HCT116 (cell line): ENCODE measurements around the gene STXBP5. TPM values are rescaled to one million over a fixed set of nuclear protein-coding genes. Genes with fewer than 3 reads are reported as not detected.

Source experiments
- ATAC-seq: fragments of 200-7000 bp; cut with Tn5 transposase; 2 replicates; pipeline ENCODE4 v1.9.1; 2020; ENCODE audit warnings: mild to moderate bottlenecking, moderate library complexity
- BruUV-seq: library from RNA; stranded (reverse); fragments of 400-500 nt; replicated peaks from 2 replicates; lab custom pipeline; 2021; lab: Mats Ljungman, UMichigan
- CTCF ChIA-PET: fragments of 300-600 bp; sonication (Branson Sonifier 250); formaldehyde crosslinking; loops from one replicate; lab custom pipeline; 2021; ENCODE audit warnings: antibody characterized with exemption; lab: Charles Lee
- POLR2A ChIA-PET: fragments of 300-600, 350-600 bp; sonication (Branson Sonifier 250); formaldehyde crosslinking; loops from one replicate; lab custom pipeline; 2021; ENCODE audit warnings: antibody characterized with exemption; lab: Charles Lee
- RAD21 ChIA-PET, 2 experiments: fragments of 300-600 bp; sonication (Branson Sonifier 250); formaldehyde crosslinking; loops; one replicate each; lab custom pipeline; 2023; ENCODE audit warnings: low total read pairs in 2 of 2; ENCODE audit not compliant: uncharacterized antibody in 2 of 2, unreplicated experiment in 2 of 2, low non-redundant PET in 1 of 2; lab: Charles Lee
- DNase-seq: peaks from one replicate; pipeline ENCODE4 v3.0.0-alpha.2; 2010; ENCODE audit warnings: low read depth, low spot score
- H2AFZ ChIP-seq: fragments of 200-600 bp; shearing (Covaris generic), sonication (generic); 2 replicates; pipeline ENCODE4 v1.6.1; 2017; ENCODE audit warnings: low read depth, mixed run types, mixed read lengths, antibody characterized with exemption, low read length; ENCODE audit not compliant: poor library complexity, severe bottlenecking
- H3K27ac ChIP-seq: 2 replicates; pipeline ENCODE4 v1.5.1; 2012; ENCODE audit warnings: low read depth, low read length
- H3K27me3 ChIP-seq: fragments of 200-600 bp; sonication (generic); 2 replicates; pipeline ENCODE4 v1.6.1; 2016; ENCODE audit warnings: mixed run types, low read length, mixed read lengths; ENCODE audit not compliant: insufficient read depth
- H3K36me3 ChIP-seq, 2 experiments: fragments of 200-500 bp in 1 of 2; fragments of 200-600 bp in 1 of 2; sonication (Bioruptor generic) in 1 of 2; sonication (generic) in 1 of 2; 2 replicates each; pipeline versions ENCODE4 v1.5.1 to v1.6.1; 2014 to 2016; ENCODE audit warnings: low read length in 2 of 2, inconsistent platforms in 1 of 2, mixed read lengths in 1 of 2, mixed run types in 1 of 2; ENCODE audit not compliant: insufficient read depth in 2 of 2, control insufficient read depth in 1 of 2
- H3K4me1 ChIP-seq, 2 experiments: fragments of 200-600 bp in 1 of 2; sonication (generic) in 1 of 2; 2 replicates each; pipeline versions ENCODE4 v1.5.1 to v1.6.1; 2012 to 2017; ENCODE audit warnings: low read length in 2 of 2, inconsistent platforms in 1 of 2, mild to moderate bottlenecking in 1 of 2, mixed read lengths in 1 of 2, mixed run types in 1 of 2, moderate library complexity in 1 of 2; ENCODE audit not compliant: insufficient read depth in 2 of 2, control insufficient read depth in 1 of 2
- H3K4me2 ChIP-seq: fragments of 200-600 bp; sonication (generic); 2 replicates; pipeline ENCODE4 v1.6.1; 2017; ENCODE audit warnings: mixed run types, low read length, mixed read lengths
- H3K4me3 ChIP-seq, 2 experiments: fragments of 200-600 bp in 1 of 2; sonication (generic) in 1 of 2; replicated peaks in 1 of 2; 2 replicates each; pipeline ENCODE4 v1.5.1; 2011 to 2016; ENCODE audit warnings: low read length in 2 of 2, control low read depth in 1 of 2, low read depth in 1 of 2, mild to moderate bottlenecking in 1 of 2, mixed read lengths in 1 of 2, mixed run types in 1 of 2
- H3K79me2 ChIP-seq: fragments of 200-600 bp; sonication (generic); 2 replicates; pipeline ENCODE4 v1.6.1; 2017; ENCODE audit warnings: mild to moderate bottlenecking, mixed run types, low read length, moderate library complexity, mixed read lengths; ENCODE audit not compliant: insufficient read depth
- H3K9ac ChIP-seq: fragments of 200-600 bp; sonication (generic); 2 replicates; pipeline ENCODE4 v1.6.1; 2016; ENCODE audit warnings: low read length, mixed read lengths
- H3K9me2 ChIP-seq: fragments of 200-600 bp; sonication (generic), shearing (Covaris generic); 2 replicates; pipeline ENCODE4 v1.6.1; 2017; ENCODE audit warnings: mixed run types, mild to moderate bottlenecking, moderate library complexity; ENCODE audit not compliant: insufficient read depth
- H3K9me3 ChIP-seq, 2 experiments: fragments of 200-500 bp in 1 of 2; fragments of 200-600 bp in 1 of 2; sonication (Bioruptor generic) in 1 of 2; sonication (generic) in 1 of 2; 2 replicates each; pipeline ENCODE4 v1.6.1; 2014 to 2017; ENCODE audit warnings: low read length in 2 of 2, mixed read lengths in 2 of 2, inconsistent platforms in 1 of 2, low read depth in 1 of 2, mild to moderate bottlenecking in 1 of 2, mixed run types in 1 of 2, moderate library complexity in 1 of 2; ENCODE audit not compliant: control insufficient read depth in 1 of 2, insufficient read depth in 1 of 2
- H4K20me1 ChIP-seq: fragments of 200-600 bp; sonication (generic), shearing (Covaris generic); 2 replicates; pipeline ENCODE4 v1.6.1; 2017; ENCODE audit warnings: mixed run types, mild to moderate bottlenecking, moderate library complexity; ENCODE audit not compliant: insufficient read depth
- CBX3 ChIP-seq: IDR thresholded peaks from 2 replicates; pipeline ENCODE4 v1.6.1; 2012; ENCODE audit warnings: low read depth
- EGR1 ChIP-seq: IDR thresholded peaks from 2 replicates; pipeline ENCODE4 v1.6.1; 2012; ENCODE audit warnings: low read depth
- ELF1 ChIP-seq: IDR thresholded peaks from 2 replicates; pipeline ENCODE4 v1.6.1; 2012; ENCODE audit warnings: low read depth, borderline replicate concordance
- EZH2 ChIP-seq: fragments of 200-600 bp; sonication (generic); IDR thresholded peaks from 2 replicates; pipeline ENCODE4 v1.6.1; 2017; ENCODE audit warnings: antibody characterized with exemption, mixed run types
- EZH2phosphoT487 ChIP-seq: fragments of 200-600 bp; IDR thresholded peaks from 2 replicates; pipeline ENCODE4 v1.6.1; 2018; ENCODE audit warnings: antibody characterized with exemption, borderline replicate concordance
- FOSL1 ChIP-seq: IDR thresholded peaks from 2 replicates; pipeline ENCODE4 v1.6.1; 2012; ENCODE audit warnings: low read depth
- JUND ChIP-seq: IDR thresholded peaks from 2 replicates; pipeline ENCODE4 v1.6.1; 2012
- RAD21 ChIP-seq: IDR thresholded peaks from 2 replicates; pipeline ENCODE4 v1.6.1; 2012; ENCODE audit warnings: low read depth, mild to moderate bottlenecking
- ZFX ChIP-seq: fragments of 450-650 bp; IDR thresholded peaks from 2 replicates; pipeline ENCODE4 v1.6.1; 2017
- ZNF274 ChIP-seq: fragments of 200-500 bp; sonication (Bioruptor generic); IDR thresholded peaks from 2 replicates; pipeline ENCODE4 v1.6.1; 2014; ENCODE audit warnings: mild to moderate bottlenecking, low read depth, low read length, inconsistent platforms
- intact Hi-C: fragments of 100-400 bp; cut with micrococcal nuclease; formaldehyde crosslinking; loops from 2 replicates; pipeline ENCODE4 v1.10.0; 2022
- total RNA-seq: library from RNA; stranded (reverse); gene quantifications from one replicate; pipeline ENCODE4 v1.2.1, GENCODE V29; 2021; ENCODE audit not compliant: unreplicated experiment
- TF ChIP-seq, protein P1 (sequence below), 3 experiments: fragments of 200-600 bp in 1 of 3; sonication (generic) in 1 of 3; IDR thresholded peaks in 2 of 3; conservative IDR thresholded peaks in 1 of 3; 2 replicates each; pipeline ENCODE4 v1.5.1; 2012 to 2017; ENCODE audit warnings: low read depth in 2 of 3, low read length in 2 of 3, antibody characterized with exemption in 1 of 3, borderline replicate concordance in 1 of 3, control low read depth in 1 of 3, mild to moderate bottlenecking in 1 of 3, mixed read lengths in 1 of 3, mixed run types in 1 of 3, moderate library complexity in 1 of 3; ENCODE audit not compliant: insufficient read depth in 1 of 3
- TF ChIP-seq, protein P2 (sequence below): IDR thresholded peaks from 2 replicates; pipeline ENCODE4 v1.6.1; 2011; ENCODE audit warnings: mild to moderate bottlenecking, low read length, moderate library complexity; ENCODE audit not compliant: insufficient replicate concordance; ENCODE audit errors: extremely low read depth
- TF ChIP-seq, protein P3 (sequence below): IDR thresholded peaks from 2 replicates; pipeline ENCODE4 v1.6.1; 2012

Gene STXBP5
- total RNA-seq, 1 experiment from 2014 or later: 12.6 TPM

DNA sequence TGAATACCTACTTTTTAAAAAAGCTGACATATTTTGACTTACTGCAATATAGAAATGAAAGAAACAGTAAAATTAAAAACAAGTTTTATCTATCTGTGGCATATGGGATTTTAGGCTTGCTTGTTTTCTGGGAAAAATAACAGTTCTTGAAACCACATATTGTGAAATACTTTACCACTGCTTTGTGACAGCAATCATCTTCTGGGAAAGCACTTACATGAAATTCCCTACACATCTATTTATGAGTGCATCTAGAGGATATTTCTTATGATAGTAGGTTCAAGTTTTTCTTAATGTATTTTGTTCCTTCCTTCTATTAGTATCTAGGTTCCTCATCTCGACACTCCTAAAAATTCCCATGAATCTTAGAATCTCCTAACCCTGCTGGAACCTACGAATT lies 75.2 kb downstream of the STXBP5 start (continued):
- TF ChIP-seq RAD21: no peak

DNA sequence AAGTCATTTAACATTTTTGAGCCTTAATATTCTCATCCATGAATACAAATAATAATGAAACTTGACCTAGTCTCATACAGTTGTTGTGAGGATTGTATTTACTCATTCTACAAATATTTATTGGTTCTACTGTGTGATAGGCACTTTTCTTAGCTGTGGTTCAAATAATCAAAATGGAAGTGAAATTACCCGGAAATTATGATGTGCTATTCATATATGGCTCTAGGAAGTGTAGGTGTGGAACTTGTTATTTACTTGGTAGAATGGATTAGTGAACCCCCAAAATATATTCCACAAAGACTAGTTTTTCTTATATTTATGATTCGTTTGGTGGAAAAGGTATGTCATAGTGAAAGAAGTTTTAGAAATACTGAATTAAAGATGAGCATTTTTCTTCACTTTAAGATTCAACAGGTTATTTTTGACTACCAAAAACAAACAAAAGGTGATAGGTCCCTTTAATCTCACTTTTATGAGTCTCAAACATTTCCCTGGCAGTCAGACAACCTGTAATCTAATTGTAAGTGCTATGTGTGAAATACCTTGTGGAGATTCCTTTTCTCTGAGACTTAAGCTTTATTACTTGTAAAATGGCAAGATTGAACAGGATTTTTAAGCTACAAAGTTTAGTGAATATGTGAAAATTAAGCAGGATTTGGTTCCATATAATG lies 77.8 kb downstream of the STXBP5 start:
- H4K20me1 ChIP-seq: no peaks in the 10 kb centered on the region
- H2AFZ ChIP-seq: no peak overlapping the region
- RAD21 ChIA-PET: no interaction called here
- H3K9me3 ChIP-seq: no peaks in the 10 kb centered on the region
- TF ChIP-seq ELF1 (no peak), EGR1 (no peak), EZH2 (no peak), FOSL1 (no peak), JUND (no peak), EZH2phosphoT487 (no peak), CBX3 (no peak), ZNF274 (no peak), ZFX (no peak)
- TF ChIP-seq, protein P1, sequence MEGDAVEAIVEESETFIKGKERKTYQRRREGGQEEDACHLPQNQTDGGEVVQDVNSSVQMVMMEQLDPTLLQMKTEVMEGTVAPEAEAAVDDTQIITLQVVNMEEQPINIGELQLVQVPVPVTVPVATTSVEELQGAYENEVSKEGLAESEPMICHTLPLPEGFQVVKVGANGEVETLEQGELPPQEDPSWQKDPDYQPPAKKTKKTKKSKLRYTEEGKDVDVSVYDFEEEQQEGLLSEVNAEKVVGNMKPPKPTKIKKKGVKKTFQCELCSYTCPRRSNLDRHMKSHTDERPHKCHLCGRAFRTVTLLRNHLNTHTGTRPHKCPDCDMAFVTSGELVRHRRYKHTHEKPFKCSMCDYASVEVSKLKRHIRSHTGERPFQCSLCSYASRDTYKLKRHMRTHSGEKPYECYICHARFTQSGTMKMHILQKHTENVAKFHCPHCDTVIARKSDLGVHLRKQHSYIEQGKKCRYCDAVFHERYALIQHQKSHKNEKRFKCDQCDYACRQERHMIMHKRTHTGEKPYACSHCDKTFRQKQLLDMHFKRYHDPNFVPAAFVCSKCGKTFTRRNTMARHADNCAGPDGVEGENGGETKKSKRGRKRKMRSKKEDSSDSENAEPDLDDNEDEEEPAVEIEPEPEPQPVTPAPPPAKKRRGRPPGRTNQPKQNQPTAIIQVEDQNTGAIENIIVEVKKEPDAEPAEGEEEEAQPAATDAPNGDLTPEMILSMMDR (IDR thresholded peaks at IDR 0.05 in 2 of 3, conservative IDR thresholded peaks at IDR 0.05 in 1 of 3; ENCODE audit: borderline replicate concordance in 1 of 3, insufficient read depth in 1 of 3, low read depth in 2 of 3, low read length in 2 of 3): no peak
- TF ChIP-seq, protein P2, sequence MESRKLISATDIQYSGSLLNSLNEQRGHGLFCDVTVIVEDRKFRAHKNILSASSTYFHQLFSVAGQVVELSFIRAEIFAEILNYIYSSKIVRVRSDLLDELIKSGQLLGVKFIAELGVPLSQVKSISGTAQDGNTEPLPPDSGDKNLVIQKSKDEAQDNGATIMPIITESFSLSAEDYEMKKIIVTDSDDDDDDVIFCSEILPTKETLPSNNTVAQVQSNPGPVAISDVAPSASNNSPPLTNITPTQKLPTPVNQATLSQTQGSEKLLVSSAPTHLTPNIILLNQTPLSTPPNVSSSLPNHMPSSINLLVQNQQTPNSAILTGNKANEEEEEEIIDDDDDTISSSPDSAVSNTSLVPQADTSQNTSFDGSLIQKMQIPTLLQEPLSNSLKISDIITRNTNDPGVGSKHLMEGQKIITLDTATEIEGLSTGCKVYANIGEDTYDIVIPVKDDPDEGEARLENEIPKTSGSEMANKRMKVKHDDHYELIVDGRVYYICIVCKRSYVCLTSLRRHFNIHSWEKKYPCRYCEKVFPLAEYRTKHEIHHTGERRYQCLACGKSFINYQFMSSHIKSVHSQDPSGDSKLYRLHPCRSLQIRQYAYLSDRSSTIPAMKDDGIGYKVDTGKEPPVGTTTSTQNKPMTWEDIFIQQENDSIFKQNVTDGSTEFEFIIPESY: no peak
- TF ChIP-seq, protein P3, sequence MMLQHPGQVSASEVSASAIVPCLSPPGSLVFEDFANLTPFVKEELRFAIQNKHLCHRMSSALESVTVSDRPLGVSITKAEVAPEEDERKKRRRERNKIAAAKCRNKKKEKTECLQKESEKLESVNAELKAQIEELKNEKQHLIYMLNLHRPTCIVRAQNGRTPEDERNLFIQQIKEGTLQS: no peak
- POLR2A ChIA-PET: no interaction called here
- BruUV-seq: no TSS peak
- intact Hi-C loops: no loop called here
- H3K4me2 ChIP-seq: no peak overlapping the region
- no peak overlapping the region for H3K9ac ChIP-seq
- no peaks in the 10 kb centered on the region for H3K4me1 ChIP-seq
- CTCF ChIA-PET: no interaction called here
- no peak overlapping the region for H3K4me3 ChIP-seq
- DNase-seq: no peak
- no peaks in the 10 kb centered on the region for H3K79me2 ChIP-seq
- H3K27ac ChIP-seq: no peak overlapping the region
- no peaks in the 10 kb centered on the region for H3K9me2 ChIP-seq
- 0 out of 4 replicates have a peak, but pooled peaks cover 0 to 4% of the 10 kb centered on the region in 2 experiments for H3K36me3 ChIP-seq
- ATAC-seq: no peak
- H3K27me3 ChIP-seq: no peaks in the 10 kb centered on the region
